HG02840 (cell line): ENCODE results near the gene GABRA4.

Source experiments
- ATAC-seq: cut with Tn5 transposase; IDR thresholded peaks from one replicate; pipeline ENCODE4 v1.9.1; 2021; ENCODE audit warnings: mild to moderate bottlenecking, moderate library complexity, moderate number of reproducible peaks; ENCODE audit not compliant: unreplicated experiment, low FRiP score

The GABRA4 gene

DNA sequence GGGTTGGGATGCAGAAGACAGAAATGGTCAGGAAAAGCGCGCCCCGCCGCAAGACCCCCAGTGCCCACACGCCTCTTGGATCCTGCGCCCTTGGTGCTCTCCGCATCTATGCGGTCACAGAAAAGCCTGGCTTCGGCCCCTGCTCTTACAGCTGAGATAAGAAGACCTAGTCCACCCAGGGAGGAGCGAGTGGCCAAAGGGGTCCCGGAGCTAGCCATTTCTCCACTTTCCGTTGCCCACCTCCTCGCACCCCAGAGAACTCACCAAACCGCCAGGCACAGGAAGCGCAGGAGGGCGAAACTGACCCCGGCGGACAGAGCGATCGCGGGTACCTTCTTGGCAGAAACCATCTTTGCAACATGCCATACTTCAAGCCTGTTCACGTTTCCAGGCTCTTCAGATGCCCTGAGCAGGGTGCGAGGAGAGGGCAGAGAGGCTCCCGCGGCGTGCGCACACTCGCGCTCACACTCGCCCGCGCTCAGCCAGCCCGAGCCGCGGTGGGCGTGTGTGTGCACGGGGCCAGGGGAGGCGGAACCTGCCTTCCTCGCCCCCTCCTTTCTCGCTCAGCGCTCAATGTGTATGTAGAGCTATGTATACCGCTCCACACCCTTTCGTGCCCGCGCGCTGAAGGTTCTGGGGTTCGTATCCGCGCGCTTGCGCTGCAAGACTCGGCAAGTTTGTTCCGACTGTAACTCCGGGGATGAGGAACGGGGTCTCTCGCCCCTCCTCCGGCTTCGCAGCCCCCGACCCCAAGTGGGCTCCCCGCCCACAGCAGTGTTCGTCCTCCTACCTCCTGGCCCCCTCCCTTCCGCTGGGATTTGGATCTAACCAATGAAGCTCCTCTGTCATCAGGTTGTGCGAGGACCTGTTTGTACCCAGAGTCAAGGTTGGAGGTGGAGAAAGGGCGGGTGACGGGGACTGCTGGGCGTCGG is at the start of gene GABRA4:
TSS of gene GABRA4 (minus strand) at position 507 of the 932 bp plus-strand sequence. CDS start at position 350, 157 bp downstream.
- ATAC-seq = no peak

DNA sequence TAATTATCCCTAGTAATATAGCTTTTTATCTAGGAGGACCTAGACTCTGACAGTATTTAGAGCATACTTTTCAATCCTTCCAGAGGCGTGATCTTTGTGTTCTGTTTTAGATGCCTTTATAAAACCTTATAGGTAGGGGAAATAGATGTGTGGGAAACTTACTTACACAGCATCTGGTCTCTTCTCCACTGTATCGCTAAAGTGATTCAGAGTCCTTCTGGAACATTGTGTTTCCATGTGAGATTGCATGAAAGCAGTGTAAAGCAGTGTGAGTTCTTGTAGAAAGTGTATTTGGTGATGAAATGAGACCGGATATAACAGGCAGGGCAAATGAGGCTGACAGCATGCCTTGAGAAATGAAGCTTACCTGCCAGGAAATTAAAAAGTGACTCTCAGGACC is 47.4 kb upstream of the GABRA4 start:
- no peak for ATAC-seq

DNA sequence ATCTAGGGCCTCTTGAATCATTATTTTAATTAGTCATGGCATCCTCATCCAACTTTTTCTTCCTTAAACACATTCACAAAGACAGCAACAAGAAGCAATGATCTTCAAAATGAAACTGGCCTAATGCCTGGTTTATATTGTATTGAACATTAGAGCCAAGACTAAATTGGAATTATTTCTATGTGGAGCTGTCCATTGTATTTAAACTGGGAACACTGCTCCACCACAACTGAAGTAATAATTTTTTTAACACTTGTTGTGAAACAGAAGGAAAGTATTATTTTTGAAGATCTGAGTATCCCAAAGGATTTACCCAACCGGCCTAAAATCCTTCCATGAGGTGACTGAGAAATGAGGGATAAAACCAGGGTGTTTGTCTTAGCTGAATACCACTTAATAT is 44.9 kb upstream of the GABRA4 start:
- ATAC-seq = no peak

DNA sequence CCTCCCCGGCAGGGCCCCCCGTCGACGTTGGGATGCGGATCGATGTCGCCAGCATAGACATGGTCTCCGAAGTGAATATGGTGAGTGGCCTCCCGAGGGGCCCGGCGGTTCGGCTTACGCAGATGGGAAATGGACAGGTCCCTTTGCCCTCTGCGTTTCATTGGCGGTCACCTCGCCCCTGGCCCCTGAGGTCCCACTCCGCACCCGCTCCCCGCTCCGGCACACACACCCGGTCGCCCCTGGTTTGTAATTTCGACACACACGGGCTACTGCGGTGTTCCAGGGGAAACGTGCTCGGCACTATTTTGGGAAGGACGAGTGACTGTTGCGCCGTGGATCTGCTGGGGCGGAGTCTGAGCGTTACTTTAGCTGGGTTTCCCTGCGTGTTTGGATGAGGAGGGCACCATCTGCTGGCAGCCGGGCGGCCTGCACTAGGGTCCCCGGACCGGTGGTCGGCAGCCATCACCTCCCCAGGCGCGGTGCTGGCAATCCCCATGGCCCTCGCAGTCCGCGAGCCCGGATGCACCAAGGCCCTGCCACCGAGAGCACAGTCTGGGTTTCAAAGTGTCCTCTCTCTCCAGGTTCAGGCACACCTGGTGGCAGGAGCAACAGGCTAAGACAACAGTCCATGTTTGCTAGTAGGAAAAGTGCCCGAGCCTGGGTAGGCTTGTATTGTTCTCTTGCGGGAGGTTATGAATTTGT is 39.2 kb upstream of the GABRA4 start:
- peak; percentile 78 for ATAC-seq

DNA sequence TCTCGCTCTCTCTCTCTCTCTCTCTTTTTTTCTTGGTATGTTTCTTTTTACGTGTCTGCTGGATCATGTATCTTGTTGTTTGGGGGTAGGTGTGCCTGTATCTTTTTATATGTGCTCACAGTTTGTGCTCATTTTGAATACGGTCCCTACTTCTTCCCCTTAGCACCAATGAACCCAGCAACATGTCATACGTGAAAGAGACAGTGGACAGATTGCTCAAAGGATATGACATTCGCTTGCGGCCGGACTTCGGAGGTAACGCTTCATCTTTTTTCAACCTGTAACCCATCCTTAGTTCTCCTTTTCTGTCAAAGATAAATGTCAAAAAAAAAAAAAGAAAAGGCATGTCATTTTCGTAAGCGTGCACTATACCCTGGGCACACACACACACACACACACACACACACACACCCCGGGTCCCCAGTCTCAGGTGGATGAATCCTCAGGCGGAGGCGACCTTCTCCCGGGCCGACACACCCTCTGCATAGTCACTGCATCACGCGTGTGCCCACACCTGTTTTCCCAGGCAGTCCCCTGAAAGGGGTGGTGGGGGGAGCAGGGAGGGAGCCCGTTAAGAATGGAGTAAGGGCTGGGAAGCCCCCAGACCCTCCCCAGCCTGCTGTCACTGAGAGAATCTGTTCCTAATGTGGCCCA is 38.5 kb upstream of the GABRA4 start:
- ATAC-seq = no peak

DNA sequence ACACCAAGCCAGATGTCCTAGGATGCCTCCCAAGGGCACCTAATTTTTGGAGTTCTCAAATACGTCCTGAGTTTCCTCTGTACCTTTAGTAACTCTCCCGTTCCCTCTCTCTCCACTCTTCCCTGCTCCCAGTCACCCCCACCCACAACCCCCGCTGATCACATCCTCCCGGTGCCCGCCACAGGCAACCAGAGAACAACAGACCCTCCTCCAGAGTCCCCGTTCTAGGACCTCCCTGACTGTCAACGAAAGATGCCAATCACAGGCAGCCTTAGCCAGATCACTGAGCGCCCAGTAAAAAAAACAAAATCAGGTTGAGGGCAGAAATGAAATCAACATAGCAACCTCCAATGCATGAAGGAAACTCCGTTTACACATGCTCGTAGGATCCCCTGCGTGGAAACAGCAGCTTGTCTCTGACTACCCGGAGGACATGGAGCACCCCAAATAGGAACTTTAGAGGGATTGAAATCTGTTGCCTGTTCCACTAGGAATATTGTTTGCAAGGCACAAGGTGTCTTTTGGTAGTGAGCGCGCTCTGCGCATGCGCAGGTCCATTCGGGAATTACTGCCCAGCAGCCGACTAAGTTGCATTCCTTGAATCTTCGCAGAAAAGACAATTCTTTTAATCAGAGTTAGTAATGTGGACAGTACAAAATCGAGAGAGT is 37.8 kb upstream of the GABRA4 start, which contains the start of gene GABRB1:
TSS of gene GABRB1 (plus strand) at position 557 of the 668 bp plus-strand sequence.
- ATAC-seq = no peak

DNA sequence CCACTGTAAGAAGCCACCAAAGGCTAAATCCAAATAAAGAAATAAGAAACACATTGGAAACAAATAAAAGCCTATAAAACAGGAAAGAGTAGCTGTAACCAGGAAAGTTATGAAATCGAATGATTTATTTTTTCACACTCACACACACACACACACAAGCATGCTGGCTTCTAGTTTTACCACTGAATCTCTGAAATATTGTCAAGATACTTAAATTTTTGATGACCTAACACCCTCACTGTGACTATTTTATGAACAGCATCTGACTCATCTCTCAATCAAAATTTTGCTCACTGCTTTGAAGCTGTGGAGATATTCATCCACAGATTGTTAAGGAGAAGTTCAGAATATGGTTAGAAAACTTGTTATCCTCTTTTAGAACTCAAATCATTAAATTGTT is 24.1 kb upstream of the GABRA4 start:
- ATAC-seq = no peak

DNA sequence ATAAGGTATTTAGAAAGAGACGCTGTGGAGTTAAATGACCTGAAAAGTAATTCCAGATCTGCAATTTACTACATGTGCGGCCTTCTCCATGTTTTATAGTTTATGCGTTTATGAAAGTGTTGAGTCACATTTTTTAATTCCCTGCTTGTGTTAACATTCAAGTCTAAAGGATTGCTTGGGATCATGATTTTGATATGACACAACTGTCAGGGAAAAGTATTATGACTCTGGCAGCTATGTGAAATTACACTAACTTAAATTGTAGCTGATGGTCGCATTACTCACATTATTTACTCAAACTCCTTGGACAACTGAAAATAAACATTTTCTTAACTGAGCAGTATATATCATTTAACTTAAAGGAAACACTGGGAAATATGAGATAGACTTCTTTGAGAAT is 23.7 kb upstream of the GABRA4 start:
- ATAC-seq = no peak

DNA sequence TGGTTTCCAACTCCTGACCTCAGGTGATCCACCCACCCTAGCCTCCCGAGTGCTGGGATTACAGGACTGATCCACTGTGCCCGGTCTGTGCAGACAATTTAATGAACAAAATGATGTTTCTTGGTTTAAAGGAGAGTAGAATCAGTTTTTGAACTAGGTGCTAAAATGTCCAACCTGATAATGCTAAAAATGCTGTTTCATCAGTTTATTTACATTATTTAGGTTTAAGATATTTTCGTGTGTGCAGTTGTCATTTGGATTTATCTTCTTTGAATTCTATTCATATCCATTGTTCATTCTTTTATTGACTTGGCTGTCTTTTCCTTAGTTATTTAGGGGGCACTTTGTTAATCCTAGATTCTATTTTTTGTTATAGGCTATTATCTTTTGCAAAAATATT is 20.0 kb upstream of the GABRA4 start:
- no peak for ATAC-seq

DNA sequence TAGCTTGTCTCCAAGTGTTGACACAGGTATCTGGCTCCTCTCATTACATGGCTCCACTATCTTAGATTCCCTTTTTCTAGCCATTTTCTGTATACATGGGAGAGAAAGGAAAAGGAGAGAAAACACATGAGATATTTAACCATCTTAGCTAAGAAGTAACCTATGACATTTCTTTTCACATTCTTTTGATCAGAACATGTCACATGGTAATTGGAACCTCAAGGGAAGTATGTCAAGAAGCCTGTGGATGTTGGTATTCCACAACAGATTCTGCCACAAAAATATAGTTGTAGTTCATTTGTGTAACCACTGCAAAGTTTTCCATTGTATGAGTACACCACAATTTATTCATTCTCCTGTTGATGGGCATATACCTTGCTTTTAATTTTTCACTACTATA is 19.3 kb upstream of the GABRA4 start:
- no peak for ATAC-seq

DNA sequence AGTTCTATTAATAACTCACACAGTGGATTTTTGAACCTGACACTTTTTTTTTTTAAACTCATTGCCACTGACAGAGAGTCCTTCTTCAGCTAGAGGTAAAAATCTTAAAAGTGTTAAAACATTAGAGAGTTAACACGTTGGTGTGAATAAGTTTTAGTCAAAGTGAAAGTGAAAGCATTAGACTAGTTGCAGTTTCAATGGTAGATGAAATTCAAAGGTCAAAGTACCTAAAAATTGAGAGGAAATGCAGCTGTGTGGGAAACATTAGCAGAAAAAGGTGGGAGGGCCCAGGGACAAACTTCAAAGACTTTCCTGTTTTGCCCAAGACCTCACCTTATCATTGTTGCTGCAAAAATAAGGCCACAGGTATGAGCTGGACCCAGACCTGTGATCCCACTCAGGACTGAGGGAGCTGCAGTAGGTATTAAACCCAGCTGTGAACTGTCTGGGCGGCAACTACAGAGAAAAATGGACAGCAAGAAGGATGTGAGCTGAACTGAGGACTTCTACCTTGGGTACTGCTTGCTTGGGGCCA is 17.6 kb upstream of the GABRA4 start:
- peak; percentile 83 for ATAC-seq

DNA sequence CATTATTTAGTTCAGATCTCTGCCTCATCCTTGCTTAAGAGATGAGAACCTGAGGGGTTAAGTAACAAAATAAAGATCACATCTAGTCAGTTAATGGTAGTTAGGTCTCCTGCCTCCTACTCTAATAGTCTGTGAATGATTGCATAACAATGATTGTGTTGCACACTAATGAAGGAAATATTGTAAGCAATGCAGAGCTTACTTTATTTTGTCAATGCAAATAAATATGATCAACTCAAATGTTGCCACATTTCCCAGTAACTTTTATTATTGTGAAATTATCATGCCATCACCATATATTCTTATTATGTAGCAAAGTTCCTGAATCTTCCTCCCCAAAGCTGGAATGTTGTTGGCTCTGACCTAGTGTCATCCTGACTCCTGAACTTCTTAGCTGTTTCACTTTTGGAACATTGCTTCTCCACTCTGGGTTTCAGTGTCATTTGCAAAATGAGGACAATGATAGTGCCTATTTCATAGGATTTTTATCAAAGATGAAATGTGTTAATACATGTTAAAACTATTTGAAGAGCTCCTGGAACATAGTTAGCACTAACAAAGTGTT is 17.0 kb upstream of the GABRA4 start:
- no peak for ATAC-seq

DNA sequence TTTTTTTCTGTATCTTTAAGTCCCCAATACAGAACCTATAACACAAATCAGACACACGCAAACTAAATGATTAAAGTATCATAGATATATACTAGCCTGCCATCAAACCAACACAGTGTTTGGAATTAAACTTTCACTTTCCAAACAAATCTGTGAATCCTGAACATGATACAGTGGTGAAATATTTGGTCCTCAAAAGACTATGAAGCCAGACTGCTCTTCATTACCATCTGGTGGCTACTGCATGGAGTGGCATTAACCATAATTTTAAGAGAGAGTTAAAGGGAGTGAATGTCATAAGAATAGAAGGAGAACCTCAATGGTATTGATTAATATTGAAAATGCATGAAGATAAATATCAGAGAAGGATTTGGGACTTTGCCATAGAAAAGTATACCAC is 9.2 kb upstream of the GABRA4 start:
- ATAC-seq = no peak

DNA sequence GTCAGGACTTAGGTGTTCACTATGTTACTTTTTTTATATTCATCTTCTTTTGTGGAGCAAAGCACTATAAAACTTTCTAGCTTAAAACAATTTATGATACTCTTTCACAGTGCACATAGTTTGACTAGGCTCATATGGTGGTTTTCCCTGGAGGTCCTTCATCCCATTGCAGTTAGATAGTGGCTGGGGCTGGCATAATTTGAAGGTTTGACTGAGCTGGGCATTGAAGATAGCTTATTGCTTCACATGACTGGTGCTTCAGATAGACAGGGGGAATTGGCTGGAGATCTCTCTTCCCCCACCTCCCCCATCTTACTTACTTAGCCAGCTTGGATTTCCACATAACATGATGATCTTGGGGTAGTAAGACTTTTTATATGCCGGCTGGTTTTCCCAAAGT is 7.0 kb upstream of the GABRA4 start:
- ATAC-seq = no peak

DNA sequence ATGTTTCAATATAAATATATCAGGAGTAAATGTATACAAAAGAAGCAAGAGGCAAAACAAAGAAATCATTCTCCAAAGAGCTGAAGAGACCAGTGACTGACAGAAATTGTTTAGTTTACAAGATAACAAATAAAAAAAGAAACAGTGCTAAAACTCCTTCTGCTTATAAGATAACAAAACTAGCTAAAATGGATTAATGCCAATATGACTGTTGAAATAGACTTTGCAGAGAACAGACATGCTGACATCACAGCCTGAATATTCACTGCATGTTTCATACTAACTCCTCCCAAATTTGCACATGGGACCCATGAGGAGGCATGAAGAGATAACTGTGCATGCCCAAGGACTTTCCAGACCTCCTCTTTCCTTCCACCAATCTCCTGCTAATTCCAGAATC is 6.2 kb upstream of the GABRA4 start:
- no peak for ATAC-seq

DNA sequence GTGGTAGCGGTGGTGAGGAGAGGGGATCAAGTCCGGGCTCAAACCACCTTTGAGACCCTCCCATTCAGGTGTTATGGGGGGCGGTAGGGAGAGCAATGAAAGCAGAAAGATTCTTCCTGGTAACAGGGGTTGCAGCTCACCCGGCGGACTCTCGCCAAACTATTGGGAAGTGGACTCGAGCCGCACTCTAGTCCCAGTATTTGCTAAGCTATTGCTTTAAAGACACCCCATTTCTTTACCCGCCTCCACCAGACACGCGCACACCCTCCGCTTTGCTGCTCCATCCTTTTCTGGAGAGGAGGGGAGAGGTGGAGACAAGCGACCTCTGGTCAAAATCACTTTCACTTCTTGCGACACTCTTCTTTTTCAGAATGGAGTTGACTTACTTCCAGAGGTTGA is 625 bp upstream of the GABRA4 start:
- ATAC-seq = no peak

DNA sequence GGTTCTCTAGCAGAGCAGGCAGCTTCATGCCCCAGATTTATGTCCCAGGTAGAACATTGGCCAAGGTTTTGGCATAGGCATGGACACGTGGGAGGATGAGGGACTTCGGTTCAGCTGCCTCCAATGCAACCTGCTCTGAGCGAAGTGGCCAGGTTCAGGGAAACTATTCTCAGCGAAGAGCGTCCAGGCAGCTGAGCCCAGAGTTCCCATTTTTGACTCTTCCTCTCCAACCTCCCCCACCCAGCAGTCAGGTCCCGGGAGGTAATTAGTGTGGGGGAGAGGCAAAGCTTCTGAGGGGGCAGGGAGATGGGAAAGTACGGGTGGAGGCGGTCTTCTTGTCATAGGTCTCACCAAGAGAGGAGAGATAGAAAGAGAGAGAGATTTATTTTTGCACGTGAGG is 1.0 kb downstream of the GABRA4 start:
- ATAC-seq = no peak

DNA sequence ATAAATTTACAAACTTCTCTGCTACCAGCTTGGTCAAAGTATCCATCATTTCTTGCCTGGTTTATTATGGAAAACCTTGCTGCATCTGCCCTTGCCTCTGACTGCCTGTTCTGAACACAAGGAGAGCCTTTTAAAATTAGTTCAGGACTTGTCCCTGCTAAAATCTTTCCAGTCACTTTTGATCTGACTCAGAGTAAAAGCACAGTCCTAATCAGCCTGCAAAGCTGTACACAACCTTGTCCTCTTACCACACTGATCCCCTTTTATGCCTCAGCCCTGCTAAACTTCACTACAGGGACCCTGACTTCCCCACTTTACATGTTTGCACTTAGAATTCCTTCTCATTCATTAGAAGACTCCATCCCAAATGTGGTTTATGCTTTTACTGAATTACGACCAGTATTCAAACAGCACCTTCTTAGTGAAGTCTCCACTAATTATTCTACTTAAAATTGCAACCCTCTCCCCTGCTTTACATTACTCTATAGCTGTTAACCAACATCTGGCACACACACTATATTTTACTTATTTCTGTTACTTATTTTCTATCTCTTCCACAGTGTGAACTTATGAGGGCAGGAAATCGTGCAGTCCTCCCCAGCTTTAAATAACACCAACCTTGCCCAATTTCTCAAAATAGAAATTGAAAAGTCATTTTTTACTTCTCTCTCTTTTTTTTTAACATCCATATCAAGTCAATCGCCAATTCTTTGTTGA is 6.3 kb downstream of the GABRA4 start:
- no peak for ATAC-seq

DNA sequence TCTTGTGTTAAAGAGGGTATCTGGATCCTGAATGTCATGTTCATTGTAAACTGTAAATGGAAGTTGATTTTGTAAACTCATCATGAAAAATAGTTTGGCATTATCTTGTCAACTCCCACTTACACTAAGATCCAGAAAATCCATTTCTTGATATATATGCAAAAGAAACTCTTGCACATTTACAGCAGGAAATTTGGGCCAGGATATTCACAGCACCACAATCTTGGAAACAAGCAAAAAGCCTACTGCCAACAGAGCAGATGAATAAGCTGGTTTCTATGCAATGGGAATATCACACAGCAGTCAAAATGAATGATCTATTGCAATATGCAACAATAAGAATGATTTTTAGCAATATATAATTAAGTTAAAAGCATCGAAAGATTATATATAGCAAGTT is 8.6 kb downstream of the GABRA4 start:
- ATAC-seq = no peak
